HEK293T (cell line): ENCODE measurements around the gene SMIM1.
A peak's percentile ranks its signal among the peaks of the same experiment; 100 is the strongest.

Experiments used
- CTCF ChIA-PET: fragments of 350-600 bp; formaldehyde crosslinking; extraction: SDS; loops from one replicate; lab custom pipeline; 2021; ENCODE audit warnings: antibody characterized with exemption, inconsistent platforms; lab: Yijun Ruan, JAX
- POLR2A ChIA-PET: fragments of 350-600 bp; formaldehyde crosslinking; extraction: SDS; loops from one replicate; lab custom pipeline; 2020; ENCODE audit warnings: antibody characterized with exemption, inconsistent platforms; lab: Yijun Ruan, JAX
- DNase-seq: peaks from one replicate; pipeline ENCODE4 v3.0.0; 2012; ENCODE audit warnings: mixed read lengths; ENCODE audit errors: extremely low spot score
- ARNT ChIP-seq: fragments of 450-650 bp; IDR thresholded peaks from 2 replicates; pipeline ENCODE4 v1.6.1; 2017; ENCODE audit warnings: mild to moderate bottlenecking
- BHLHE40 ChIP-seq: fragments of 450-650 bp; IDR thresholded peaks from 2 replicates; pipeline ENCODE4 v1.6.1; 2016; ENCODE audit warnings: mild to moderate bottlenecking, moderate library complexity, borderline replicate concordance
- CTBP1 ChIP-seq: fragments of 450-650 bp; IDR thresholded peaks from 2 replicates; pipeline ENCODE4 v1.6.1; 2016; ENCODE audit warnings: borderline replicate concordance
- ELF4 ChIP-seq: fragments of 450-650 bp; IDR thresholded peaks from 2 replicates; pipeline ENCODE4 v1.6.1; 2017; ENCODE audit warnings: antibody characterized with exemption
- FOXA1 ChIP-seq: fragments of 450-650 bp; IDR thresholded peaks from 2 replicates; pipeline ENCODE4 v1.6.1; 2016; ENCODE audit warnings: mild to moderate bottlenecking
- FOXK2 ChIP-seq: fragments of 450-650 bp; IDR thresholded peaks from 2 replicates; pipeline ENCODE4 v1.6.1; 2016; ENCODE audit warnings: mild to moderate bottlenecking
- FOXM1 ChIP-seq: fragments of 450-650 bp; IDR thresholded peaks from 2 replicates; pipeline ENCODE4 v1.6.1; 2017; ENCODE audit warnings: mild to moderate bottlenecking, borderline replicate concordance
- HDGF ChIP-seq: fragments of 450-650 bp; IDR thresholded peaks from 2 replicates; pipeline ENCODE4 v1.6.1; 2017; ENCODE audit warnings: antibody characterized with exemption, borderline replicate concordance
- L3MBTL2 ChIP-seq: fragments of 450-650 bp; conservative IDR thresholded peaks from 2 replicates; pipeline ENCODE4 v1.6.1; 2016; ENCODE audit warnings: mild to moderate bottlenecking
- LEF1 ChIP-seq: fragments of 450-650 bp; IDR thresholded peaks from 2 replicates; pipeline ENCODE4 v1.6.1; 2017; ENCODE audit warnings: mild to moderate bottlenecking, borderline replicate concordance
- NFRKB ChIP-seq: fragments of 450-650 bp; IDR thresholded peaks from 2 replicates; pipeline ENCODE4 v1.6.1; 2016; ENCODE audit warnings: mild to moderate bottlenecking, moderate library complexity
- SP1 ChIP-seq: fragments of 450-650 bp; IDR thresholded peaks from 2 replicates; pipeline ENCODE4 v1.6.1; 2017
- SUZ12 ChIP-seq: fragments of 450-650 bp; IDR thresholded peaks from 2 replicates; pipeline ENCODE4 v1.6.1; 2016; ENCODE audit warnings: mild to moderate bottlenecking
- TARDBP ChIP-seq: fragments of 450-650 bp; IDR thresholded peaks from 2 replicates; pipeline ENCODE4 v1.6.1; 2016
- ZNF384 ChIP-seq: fragments of 450-650 bp; IDR thresholded peaks from 2 replicates; pipeline ENCODE4 v1.6.1; 2016
- TF ChIP-seq, protein P1 (sequence below): fragments of 450-650 bp; IDR thresholded peaks from 2 replicates; pipeline ENCODE4 v1.6.1; 2016

The SMIM1 gene

GRCh38 chr1:3743421-3743820, 29.1 kb upstream of the SMIM1 start:
- TF ChIP-seq CTBP1 = no peak
- no peak for TF ChIP-seq L3MBTL2
- TF ChIP-seq SP1 = no peak
- no peak for TF ChIP-seq HDGF
- TF ChIP-seq ELF4 = no peak
- no peak for TF ChIP-seq FOXA1
- no peak for TF ChIP-seq SUZ12
- TF ChIP-seq FOXK2 = no peak
- no peak for TF ChIP-seq TARDBP
- TF ChIP-seq, protein P1, sequence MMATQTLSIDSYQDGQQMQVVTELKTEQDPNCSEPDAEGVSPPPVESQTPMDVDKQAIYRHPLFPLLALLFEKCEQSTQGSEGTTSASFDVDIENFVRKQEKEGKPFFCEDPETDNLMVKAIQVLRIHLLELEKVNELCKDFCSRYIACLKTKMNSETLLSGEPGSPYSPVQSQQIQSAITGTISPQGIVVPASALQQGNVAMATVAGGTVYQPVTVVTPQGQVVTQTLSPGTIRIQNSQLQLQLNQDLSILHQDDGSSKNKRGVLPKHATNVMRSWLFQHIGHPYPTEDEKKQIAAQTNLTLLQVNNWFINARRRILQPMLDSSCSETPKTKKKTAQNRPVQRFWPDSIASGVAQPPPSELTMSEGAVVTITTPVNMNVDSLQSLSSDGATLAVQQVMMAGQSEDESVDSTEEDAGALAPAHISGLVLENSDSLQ = no peak
- TF ChIP-seq NFRKB = no peak
- no peak for TF ChIP-seq FOXM1
- no peak for TF ChIP-seq LEF1
- no peak for TF ChIP-seq ARNT
- TF ChIP-seq ZNF384 = no peak
- TF ChIP-seq BHLHE40 = no peak
- CTCF ChIA-PET = no interaction called here
- DNase-seq = no peak
- POLR2A ChIA-PET = no interaction called here

- no peak for DNase-seq
- TF ChIP-seq LEF1 = no peak
- no peak for TF ChIP-seq TARDBP
- TF ChIP-seq FOXM1 = no peak
- no peak for TF ChIP-seq ELF4
- TF ChIP-seq, protein P1 = no peak
- TF ChIP-seq ZNF384 = no peak
- no peak for TF ChIP-seq CTBP1
- TF ChIP-seq FOXA1 = no peak
- TF ChIP-seq ARNT = no peak
- TF ChIP-seq BHLHE40 = no peak
- TF ChIP-seq NFRKB = no peak
- no peak for TF ChIP-seq SP1
- TF ChIP-seq L3MBTL2 = no peak
- no peak for TF ChIP-seq FOXK2
- ChIA-PET CTCF (no interaction called here), POLR2A (no interaction called here)
Observed at GRCh38 chr1:3743826-3744225, 28.7 kb upstream of the SMIM1 start.

- POLR2A ChIA-PET = interaction anchor here (0.6 to 1.0 kb wide), 2 partner anchors 10 to 51 kb away, joined by 3 read pairs; no protein-coding TSS in a partner anchor
- CTCF ChIA-PET = no interaction called here
- no peak for DNase-seq
Observed at GRCh38 chr1:3744646-3745045, 27.9 kb upstream of the SMIM1 start.

DNA sequence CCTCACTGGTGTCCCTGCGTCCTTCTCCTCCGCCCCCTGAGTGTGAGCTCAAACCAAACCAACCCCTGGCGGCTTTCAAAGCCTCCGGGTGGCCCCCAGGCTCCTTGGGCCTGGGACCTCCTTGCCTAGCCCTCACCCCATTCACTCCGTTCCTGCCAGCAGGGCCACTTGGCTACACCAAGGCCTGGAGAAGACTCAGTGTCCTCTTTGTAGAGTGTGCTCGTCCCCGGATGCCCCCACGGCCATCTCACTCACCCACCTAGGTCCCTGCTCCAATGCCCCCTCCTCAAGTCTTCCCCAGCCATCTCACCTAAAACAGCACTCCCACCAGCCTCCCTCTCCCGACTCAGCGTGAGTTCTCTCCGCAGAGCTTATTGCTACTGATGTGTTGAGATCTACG, 27.5 kb upstream of the SMIM1 start:
- CTCF ChIA-PET = no interaction called here
- DNase-seq = no peak
- TF ChIP-seq ZNF384 (no peak), LEF1 (no peak), ARNT (no peak), ELF4 (no peak), FOXM1 (no peak), SP1 (no peak), FOXK2 (no peak), SUZ12 (no peak), HDGF (no peak), TARDBP (no peak), FOXA1 (no peak), L3MBTL2 (no peak), BHLHE40 (no peak), NFRKB (no peak), CTBP1 (no peak)
- POLR2A ChIA-PET = interaction anchor here (1.0 kb wide), 1 partner anchor 51 kb away, joined by 3 read pairs; no protein-coding TSS in a partner anchor

More at GRCh38 chr1:3744646-3745045, 27.9 kb upstream of the SMIM1 start:
- TF ChIP-seq, protein P1 = no peak
- no peak for TF ChIP-seq FOXK2
- TF ChIP-seq LEF1 = no peak
- no peak for TF ChIP-seq TARDBP
- TF ChIP-seq FOXA1 = no peak
- no peak for TF ChIP-seq NFRKB
- no peak for TF ChIP-seq BHLHE40
- TF ChIP-seq CTBP1 = no peak
- TF ChIP-seq SUZ12 = no peak
- TF ChIP-seq SP1 = no peak
- TF ChIP-seq L3MBTL2 = no peak
- no peak for TF ChIP-seq ELF4
- TF ChIP-seq FOXM1 = no peak

DNA sequence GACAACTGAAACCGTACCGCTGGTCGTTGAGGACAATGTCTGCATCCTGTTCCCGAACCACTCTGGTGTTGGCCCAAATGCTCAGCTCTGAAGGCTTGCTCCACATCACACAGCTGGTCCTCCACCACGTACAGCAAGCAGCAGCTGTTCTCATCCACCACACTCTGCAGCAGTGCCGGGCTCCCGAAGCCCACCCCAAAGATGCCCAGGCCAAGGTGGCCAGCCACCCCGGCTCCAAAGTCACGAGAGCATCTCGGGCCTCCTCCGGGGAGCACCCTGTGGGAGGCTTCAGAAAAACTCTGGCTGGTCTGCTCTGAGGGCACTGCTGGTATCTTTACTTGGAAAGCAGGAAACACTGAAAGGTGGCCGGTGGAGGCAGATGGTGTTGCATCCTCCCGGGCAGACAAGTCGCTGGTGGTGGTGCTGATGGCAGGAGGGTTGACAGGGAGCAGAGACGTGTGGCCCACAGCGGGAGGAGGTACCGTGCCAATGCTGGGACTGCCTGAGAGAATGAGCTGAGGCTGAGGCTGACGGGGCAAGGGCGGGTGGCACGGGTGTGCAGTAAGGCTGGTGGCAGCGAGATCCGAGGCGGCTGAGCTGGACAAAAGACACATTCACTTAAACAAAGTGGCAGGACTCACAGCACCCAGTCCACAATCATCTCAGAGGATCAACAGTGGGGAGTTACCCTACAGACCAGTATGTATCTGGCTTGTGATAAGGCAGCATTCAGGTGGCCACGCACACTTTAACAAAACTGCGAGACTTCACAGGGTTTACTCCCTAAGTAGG, 26.8 kb upstream of the SMIM1 start:
- no peak for DNase-seq
- CTCF ChIA-PET = no interaction called here
- no peak for TF ChIP-seq LEF1
- no peak for TF ChIP-seq L3MBTL2
- TF ChIP-seq FOXM1 = no peak
- no peak for TF ChIP-seq CTBP1
- TF ChIP-seq ZNF384 = no peak
- TF ChIP-seq NFRKB = no peak
- TF ChIP-seq SP1 = no peak
- no peak for TF ChIP-seq FOXK2
- no peak for TF ChIP-seq HDGF
- TF ChIP-seq FOXA1 = no peak
- TF ChIP-seq ARNT = no peak
- no peak for TF ChIP-seq BHLHE40
- POLR2A ChIA-PET = no interaction called here

- ChIA-PET CTCF (no interaction called here), POLR2A (no interaction called here)
- DNase-seq = no peak
- no peak for TF ChIP-seq CTBP1
- peak; percentile 61; the same call in 1 of the 2 replicates for TF ChIP-seq L3MBTL2
Observed at GRCh38 chr1:3746389-3746829, 26.1 kb upstream of the SMIM1 start.
